K562 (cell line): ENCODE data around the gene MX1. TPM values are rescaled to one million over a fixed set of nuclear protein-coding genes. Genes with fewer than 3 reads are reported as not detected.

Experiments used
- ATAC-seq: fragments of 200-7000 bp; cut with Tn5 transposase; 3 replicates; pipeline ENCODE4 v1.9.1; 2020; ENCODE audit warnings: moderate library complexity
- BruUV-seq: library from RNA; stranded (reverse); fragments of 400-500 nt; replicated peaks from 2 replicates; lab custom pipeline; 2021; lab: Mats Ljungman, UMichigan
- CTCF ChIA-PET: fragments of 300-600 bp; formaldehyde crosslinking; extraction: SDS; loops from one replicate; lab custom pipeline; 2021; ENCODE audit warnings: low intra/inter-chr PET ratio; lab: Yijun Ruan, JAX
- POLR2A ChIA-PET: fragments of 300-600, 350-650 bp; sonication (Branson Sonifier 250); formaldehyde crosslinking; extraction: SDS; loops from one replicate; lab custom pipeline; 2021; ENCODE audit warnings: antibody characterized with exemption, inconsistent platforms; lab: Yijun Ruan, JAX
- DNase-seq, 4 experiments: peaks; one replicate each; pipeline versions ENCODE4 v3.0.0 to v3.0.0-alpha.2; 2011 to 2018; ENCODE audit warnings: low spot score in 3 of 4, mixed read lengths in 3 of 4; ENCODE audit errors: extremely low read depth in 1 of 4
- FAIRE-seq: peaks from 2 replicates; lab custom pipeline; 2011; peaks lifted over from hg19 to GRCh38; lab: Jason Lieb, UNC
- H2AFZ ChIP-seq: 2 replicates; pipeline ENCODE4 v1.6.0; 2011; ENCODE audit warnings: low read depth, low read length, control low read depth, inconsistent platforms
- H3K27ac ChIP-seq: fragments of 200-600 bp; 3 replicates; pipeline ENCODE4 v1.8.0; 2011; ENCODE audit warnings: low read depth, mild to moderate bottlenecking, control low read depth, inconsistent platforms, low read length, moderate library complexity, mixed read lengths; ENCODE audit errors: extremely low read depth
- H3K27me3 ChIP-seq, 2 experiments: fragments of 300-600 bp in 1 of 2; 2 replicates in 1 of 2; 3 replicates in 1 of 2; pipeline versions ENCODE4 v1.6.0 to v1.8.0; 2011; ENCODE audit warnings: inconsistent platforms in 2 of 2, low read length in 2 of 2, mild to moderate bottlenecking in 1 of 2, mixed read lengths in 1 of 2, moderate library complexity in 1 of 2; ENCODE audit not compliant: control insufficient read depth in 2 of 2, insufficient read depth in 2 of 2
- H3K36me3 ChIP-seq: fragments of 300-600 bp; 3 replicates; pipeline ENCODE4 v1.8.0; 2011; ENCODE audit warnings: mild to moderate bottlenecking, low read length, inconsistent platforms; ENCODE audit not compliant: control insufficient read depth, insufficient read depth
- H3K4me1 ChIP-seq, 2 experiments: fragments of 200-600 bp in 1 of 2; replicated peaks in 1 of 2; 2 replicates in 1 of 2; 3 replicates in 1 of 2; pipeline versions ENCODE4 v1.5.1 to v1.8.0; 2011; ENCODE audit warnings: inconsistent platforms in 2 of 2, low read length in 2 of 2, mild to moderate bottlenecking in 1 of 2, mixed read lengths in 1 of 2, moderate library complexity in 1 of 2; ENCODE audit not compliant: control insufficient read depth in 2 of 2, insufficient read depth in 2 of 2
- H3K4me2 ChIP-seq: 2 replicates; pipeline ENCODE4 v1.6.1; 2011; ENCODE audit warnings: low read length, control low read depth, inconsistent platforms, mixed read lengths; ENCODE audit not compliant: insufficient read depth
- H3K4me3 ChIP-seq: fragments of 200-600 bp; sonication (generic), shearing (Covaris generic); 2 replicates; pipeline ENCODE4 v1.5.1; 2016; ENCODE audit warnings: control low read depth, inconsistent platforms
- H3K79me2 ChIP-seq: fragments of 200-600 bp; 3 replicates; pipeline ENCODE4 v1.8.0; 2011; ENCODE audit warnings: low read length, inconsistent platforms; ENCODE audit not compliant: control insufficient read depth, insufficient read depth
- H3K9ac ChIP-seq, 2 experiments: 2 replicates each; pipeline versions ENCODE4 v1.6.0 to v1.6.1; 2011; ENCODE audit warnings: low read depth in 2 of 2, low read length in 2 of 2, control low read depth in 1 of 2, inconsistent platforms in 1 of 2, mild to moderate bottlenecking in 1 of 2, mixed read lengths in 1 of 2; ENCODE audit not compliant: insufficient read depth in 1 of 2
- H3K9me1 ChIP-seq: one replicate; pipeline ENCODE4 v1.6.0; 2011; ENCODE audit warnings: inconsistent platforms, mild to moderate bottlenecking, low read length, moderate library complexity; ENCODE audit not compliant: control insufficient read depth, insufficient read depth
- H3K9me3 ChIP-seq: replicated peaks from 2 replicates; pipeline ENCODE4 v1.5.1; 2011; ENCODE audit warnings: low read depth, low read length, inconsistent platforms; ENCODE audit not compliant: control insufficient read depth, insufficient read depth
- H4K20me1 ChIP-seq: replicated peaks from 2 replicates; pipeline ENCODE4 v1.6.1; 2011; ENCODE audit warnings: low read length, inconsistent platforms, mixed read lengths; ENCODE audit not compliant: control insufficient read depth, insufficient read depth
- BRCA1 ChIP-seq, 2 experiments: fragments of 450-650 bp in 1 of 2; sonication (generic) in 1 of 2; formaldehyde crosslinking in 1 of 2; IDR thresholded peaks; 2 replicates each; pipeline versions ENCODE4 v1.5.0 to v1.6.1; 2017 to 2020; ENCODE audit warnings: mild to moderate bottlenecking in 1 of 2, missing genetic modification reagents in 1 of 2
- PPARD ChIP-seq: fragments of 250-450 bp; sonication (Bioruptor Pico); IDR thresholded peaks from 2 replicates; pipeline ENCODE4 v1.8.0; 2022; ENCODE audit warnings: inconsistent platforms, mild to moderate bottlenecking, moderate library complexity
- PTTG1 ChIP-seq: fragments of 450-650 bp; IDR thresholded peaks from 2 replicates; pipeline ENCODE4 v1.6.1; 2016; ENCODE audit warnings: low read depth, mild to moderate bottlenecking, missing genetic modification characterization, missing compliant biosample characterization
- WGBS: fragments of 100-300 bp; shearing (Covaris generic); methylation state at CpG from one replicate; pipeline ENCODE4 v1.1.6; 2016; ENCODE audit warnings: low coverage, mixed read lengths; ENCODE audit not compliant: insufficient coverage; ENCODE audit errors: missing lambda C conversion rate; 5-methylcytosine and 5-hydroxymethylcytosine counted together
- in situ Hi-C: fragments of 300-500 bp; cut with MboI; formaldehyde crosslinking; loops from 4 replicates; pipeline ENCODE4 v1.15.0; 2018; ENCODE audit warnings: inconsistent platforms, mixed read lengths
- intact Hi-C: fragments of 100-400 bp; cut with micrococcal nuclease; formaldehyde crosslinking; loops from 2 replicates; pipeline ENCODE4 v1.14.2; 2022
- polyA plus RNA-seq, 8 experiments: library from polyadenylated mRNA; depleted of rRNA in 4 of 8; stranded (reverse) in 5 of 8; unstranded in 3 of 8; fragments of >200 nt; fragmentation: Nextera tagmentation in 2 of 8; fragmentation: Illumina TruSeq in 1 of 8; extraction: Ambion mirVana in 2 of 8; extraction: Trizol in 1 of 8; gene quantifications; 2 replicates each; pipeline versions ENCODE4 v1.2.1 to v1.2.3, GENCODE V29; 2011 to 2014; ENCODE audit warnings: inconsistent platforms in 1 of 8, missing spikeins in 1 of 8
- total RNA-seq, 7 experiments: library from RNA; depleted of rRNA in 6 of 7; stranded (reverse); fragments of >200 nt in 6 of 7; fragmentation: Illumina TruSeq in 2 of 7; extraction: Trizol in 2 of 7; gene quantifications; 2 replicates each; pipeline versions ENCODE4 v1.2.1 to v1.2.3, GENCODE V29; 2011 to 2021; ENCODE audit warnings: low replicate concordance in 1 of 7

The MX1 gene
- total and polyA plus RNA-seq, 9 of the 15 experiments (the other 6 are each of a cell fraction or from before 2014, with no cell fraction given) = 0.07 to 0.51 (median 0.21) TPM; not detected in 5

GRCh38 chr21:41506005-41506594, 80.1 kb downstream of the MX1 start:
- Histone ChIP-seq H3K27me3 (peaks cover 25 to 28% of the 10 kb centered on the region in 2 experiments), H2AFZ (no peak overlapping the region), H3K9ac (no peak overlapping the region), H3K4me1 (peaks cover 0 to 3% of the 10 kb centered on the region in 2 experiments; a peak in 1 of 5 replicates), H3K9me3 (no peaks in the 10 kb centered on the region), H3K9me1 (peaks cover 6% of the 10 kb centered on the region), H3K4me3 (no peak overlapping the region), H3K36me3 (no peaks in the 10 kb centered on the region), H3K79me2 (no peaks in the 10 kb centered on the region), H3K27ac (no peak overlapping the region), H4K20me1 (peaks cover 4% of the 10 kb centered on the region; the same call in 1 of the 2 replicates), H3K4me2 (no peak overlapping the region)
- no peak for ATAC-seq
- 3% methylated on average over 7 of the region's 7 CpGs for WGBS
- no peak for FAIRE-seq
- ChIA-PET CTCF (no interaction called here), POLR2A (no interaction called here)
- no peak for DNase-seq
- intact Hi-C loops (no loop called here), in situ Hi-C loops (no loop called here)
- BruUV-seq = no TSS peak
- no peak for TF ChIP-seq PPARD (CRISPR knock-in tag)
- TF ChIP-seq BRCA1 (IDR thresholded peaks at IDR 0.05) = no peak
- no peak for TF ChIP-seq BRCA1 (CRISPR knock-in tag; IDR thresholded peaks at IDR 0.05)
- TF ChIP-seq PTTG1 (tag) = no peak
